Mesodermal cell (in vitro differentiated cells): ENCODE data around the gene SPATA46.

Experiments used
- H3K27ac ChIP-seq: 2 replicates; pipeline ENCODE4 v1.7.0; 2013; ENCODE audit warnings: mild to moderate bottlenecking, low read depth, low read length, moderate library complexity; ENCODE audit not compliant: severe bottlenecking
- H3K36me3 ChIP-seq: 2 replicates; pipeline ENCODE4 v1.7.1; 2013; ENCODE audit warnings: mild to moderate bottlenecking, low read length, moderate library complexity; ENCODE audit not compliant: control insufficient read depth, insufficient read depth
- H3K4me1 ChIP-seq: one replicate; pipeline ENCODE4 v1.7.1; 2013; ENCODE audit warnings: mild to moderate bottlenecking, low read length; ENCODE audit not compliant: insufficient read depth, control insufficient read depth, poor library complexity, severe bottlenecking
- H3K4me3 ChIP-seq: 2 replicates; pipeline ENCODE4 v1.7.0; 2013; ENCODE audit warnings: low read length, control low read depth, mild to moderate bottlenecking; ENCODE audit not compliant: insufficient read depth, poor library complexity, severe bottlenecking; ENCODE audit errors: extremely low read depth
- H3K9me3 ChIP-seq: 2 replicates; pipeline ENCODE4 v1.7.1; 2013; ENCODE audit warnings: mild to moderate bottlenecking, low read length, moderate library complexity; ENCODE audit not compliant: control insufficient read depth
- WGBS, 2 experiments: methylation state at CpG; one replicate each; pipeline ENCODE4 v1.1.5; 2013; ENCODE audit warnings: missing lambda C conversion rate in 2 of 2; ENCODE audit not compliant: insufficient coverage in 2 of 2; 5-methylcytosine and 5-hydroxymethylcytosine counted together

The SPATA46 gene

GRCh38 chr1:162365284-162366020 is 11.2 kb downstream of the SPATA46 start:
- Histone ChIP-seq H3K9me3 (no peaks in the 10 kb centered on the region), H3K27ac (no peak overlapping the region), H3K36me3 (peaks cover 6% of the 10 kb centered on the region), H3K4me1 (peaks cover 4% of the 10 kb centered on the region), H3K4me3 (no peak overlapping the region)
- WGBS, 2 experiments: 97 to 98% methylated on average over 8 to 10 of the region's 10 CpGs

- H3K36me3 ChIP-seq: peaks cover 6% of the 10 kb centered on the region
- H3K4me3 ChIP-seq: no peak overlapping the region
- H3K9me3 ChIP-seq: no peaks in the 10 kb centered on the region
- 100% methylated on average over 1 of the region's 1 CpG; no CpG with 5 or more reads in 1 of the 2 experiments for WGBS, 2 experiments
- H3K4me1 ChIP-seq: peaks cover 4% of the 10 kb centered on the region
- no peak overlapping the region for H3K27ac ChIP-seq
These were observed 12.2 kb downstream of the SPATA46 start for GRCh38 chr1:162364498-162364897.

GRCh38 chr1:162363823-162364222 is 12.8 kb downstream of the SPATA46 start:
- Histone ChIP-seq H3K4me1 (peaks cover 4% of the 10 kb centered on the region), H3K9me3 (no peaks in the 10 kb centered on the region), H3K4me3 (no peak overlapping the region), H3K27ac (no peak overlapping the region), H3K36me3 (peaks cover 6% of the 10 kb centered on the region)
- WGBS, 2 experiments: 94 to 100% methylated on average over 3 of the region's 3 CpGs

- 94 to 97% methylated on average over 5 of the region's 5 CpGs for whole genome bisulfite sequencing, 2 experiments
- no peaks in the 10 kb centered on the region for H3K4me1 ChIP-seq
- no peak overlapping the region for H3K4me3 ChIP-seq
- H3K9me3 ChIP-seq: no peaks in the 10 kb centered on the region
- H3K36me3 ChIP-seq: peaks cover 11% of the 10 kb centered on the region
- H3K27ac ChIP-seq: no peak overlapping the region
These were observed 15.3 kb downstream of the SPATA46 start for GRCh38 chr1:162361349-162361748.

GRCh38 chr1:162360874-162361260 is 15.8 kb downstream of the SPATA46 start:
- no peaks in the 10 kb centered on the region for H3K4me1 ChIP-seq
- H3K27ac ChIP-seq: no peak overlapping the region
- 98 to 100% methylated on average over 1 to 4 of the region's 4 CpGs for WGBS, 2 experiments
- H3K36me3 ChIP-seq: peaks cover 9% of the 10 kb centered on the region
- no peaks in the 10 kb centered on the region for H3K9me3 ChIP-seq
- H3K4me3 ChIP-seq: no peak overlapping the region

GRCh38 chr1:162360237-162360873 is 16.3 kb downstream of the SPATA46 start:
- 89 to 91% methylated on average over 4 to 7 of the region's 10 CpGs for WGBS, 2 experiments
- Histone ChIP-seq H3K4me3 (no peak overlapping the region), H3K4me1 (no peaks in the 10 kb centered on the region), H3K36me3 (peaks cover 7% of the 10 kb centered on the region), H3K27ac (no peak overlapping the region), H3K9me3 (no peaks in the 10 kb centered on the region)

GRCh38 chr1:162359523-162360236 is 17.0 kb downstream of the SPATA46 start:
- H3K36me3 ChIP-seq: peaks cover 7% of the 10 kb centered on the region
- 74 to 97% methylated on average over 4 to 5 of the region's 10 CpGs for WGBS, 2 experiments

GRCh38 chr1:162358928-162359327 is 17.7 kb downstream of the SPATA46 start:
- Histone ChIP-seq H3K4me1 (peaks cover 5% of the 10 kb centered on the region), H3K4me3 (no peak overlapping the region), H3K9me3 (no peaks in the 10 kb centered on the region), H3K36me3 (peaks cover 7% of the 10 kb centered on the region), H3K27ac (no peak overlapping the region)
- 100% methylated on average over 1 of the region's 1 CpG; no CpG with 5 or more reads in 1 of the 2 experiments for WGBS, 2 experiments

More at GRCh38 chr1:162359523-162360236, 17.0 kb downstream of the SPATA46 start:
- Histone ChIP-seq H3K9me3 (no peaks in the 10 kb centered on the region), H3K4me3 (no peak overlapping the region), H3K4me1 (no peaks in the 10 kb centered on the region), H3K27ac (no peak overlapping the region)

GRCh38 chr1:162357681-162358266 is 18.9 kb downstream of the SPATA46 start:
- Histone ChIP-seq H3K4me3 (no peak overlapping the region), H3K27ac (no peak overlapping the region), H3K4me1 (peaks cover 17% of the 10 kb centered on the region), H3K9me3 (no peaks in the 10 kb centered on the region), H3K36me3 (peaks cover 7% of the 10 kb centered on the region)
- WGBS, 2 experiments: 63 to 88% methylated on average over 3 of the region's 5 CpGs

- H3K4me1 ChIP-seq: peaks cover 50% of the 10 kb centered on the region
- H3K9me3 ChIP-seq: no peaks in the 10 kb centered on the region
- WGBS, 2 experiments: 70 to 74% methylated on average over 2 to 4 of the region's 5 CpGs
- peak overlapping the region; percentile 26 for H3K27ac ChIP-seq
- no peak overlapping the region for H3K4me3 ChIP-seq
- peaks cover 7% of the 10 kb centered on the region for H3K36me3 ChIP-seq
These were observed 23.0 kb downstream of the SPATA46 start for GRCh38 chr1:162353702-162354101.
